Hematopoietic multipotent progenitor cell treated with erythropoietin and hydrocortisone succinate and interleukin-3 and kit ligand, for 6 days (in vitro differentiated cells): Measurements from ENCODE around the gene TRPV5.
A peak's percentile ranks its signal among the peaks of the same experiment; 100 is the strongest.

ENCODE experiments used
- DNase-seq: peaks from one replicate; pipeline ENCODE4 v3.0.0-alpha.2; 2015

Gene TRPV5

GRCh38 chr7:142883571-142884285, 49.8 kb downstream of the TRPV5 start:
- no peak for DNase-seq

GRCh38 chr7:142883145-142883544, 50.4 kb downstream of the TRPV5 start:
- DNase-seq: no peak

GRCh38 chr7:142882338-142882678, 51.2 kb downstream of the TRPV5 start:
- DNase-seq: no peak

- no peak for DNase-seq
These were observed 51.8 kb downstream of the TRPV5 start for GRCh38 chr7:142881586-142882337.

GRCh38 chr7:142880876-142881505, 52.6 kb downstream of the TRPV5 start:
- peak; percentile 72 for DNase-seq

GRCh38 chr7:142879060-142879459, 54.5 kb downstream of the TRPV5 start:
- no peak for DNase-seq

- no peak for DNase-seq
These were observed 55.2 kb downstream of the TRPV5 start for GRCh38 chr7:142878315-142878714.

- no peak for DNase-seq
These were observed 56.3 kb downstream of the TRPV5 start for GRCh38 chr7:142876991-142877910.

- DNase-seq: no peak
These were observed 57.1 kb downstream of the TRPV5 start for GRCh38 chr7:142876236-142876960.

- no peak for DNase-seq
These were observed 58.1 kb downstream of the TRPV5 start for GRCh38 chr7:142875456-142875855.

GRCh38 chr7:142874837-142875236, 58.7 kb downstream of the TRPV5 start:
- no peak for DNase-seq

- no peak for DNase-seq
These were observed 59.1 kb downstream of the TRPV5 start for GRCh38 chr7:142874409-142874808.

- DNase-seq: no peak
These were observed 59.7 kb downstream of the TRPV5 start for GRCh38 chr7:142873871-142874270.

GRCh38 chr7:142873281-142873784, 60.2 kb downstream of the TRPV5 start:
- DNase-seq: peak; percentile 73

GRCh38 chr7:142872106-142872675, 61.4 kb downstream of the TRPV5 start:
- no peak for DNase-seq

- no peak for DNase-seq
These were observed 62.1 kb downstream of the TRPV5 start for GRCh38 chr7:142871260-142872105.

GRCh38 chr7:142870566-142871259, 62.8 kb downstream of the TRPV5 start:
- no peak for DNase-seq

- no peak for DNase-seq
These were observed 63.4 kb downstream of the TRPV5 start for GRCh38 chr7:142870147-142870559.

GRCh38 chr7:142869434-142869833, 64.1 kb downstream of the TRPV5 start:
- DNase-seq: no peak

- no peak for DNase-seq
These were observed 64.5 kb downstream of the TRPV5 start for GRCh38 chr7:142868986-142869415.
